ENCODE measurements around the gene RET.

DNA sequence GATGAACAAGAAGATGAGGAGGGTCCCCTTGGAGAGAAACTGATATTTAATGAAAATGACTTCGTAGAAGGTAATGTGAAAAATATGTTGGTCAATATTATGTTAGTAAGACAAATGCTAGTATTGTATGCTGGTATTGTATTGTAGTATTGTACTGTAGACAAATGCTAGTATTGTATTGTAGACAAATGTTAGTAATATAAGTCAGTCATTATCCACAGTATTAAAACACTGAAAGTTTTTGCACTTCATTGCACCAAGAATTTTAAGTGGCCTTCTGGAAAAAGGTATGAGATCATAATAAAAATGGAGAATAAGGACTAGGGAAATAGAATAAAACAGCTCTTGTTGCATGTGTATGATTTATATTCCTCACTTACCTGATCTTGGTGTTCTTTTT is 78.9 kb downstream of the RET start:
- TF ChIP-seq, protein P1, sequence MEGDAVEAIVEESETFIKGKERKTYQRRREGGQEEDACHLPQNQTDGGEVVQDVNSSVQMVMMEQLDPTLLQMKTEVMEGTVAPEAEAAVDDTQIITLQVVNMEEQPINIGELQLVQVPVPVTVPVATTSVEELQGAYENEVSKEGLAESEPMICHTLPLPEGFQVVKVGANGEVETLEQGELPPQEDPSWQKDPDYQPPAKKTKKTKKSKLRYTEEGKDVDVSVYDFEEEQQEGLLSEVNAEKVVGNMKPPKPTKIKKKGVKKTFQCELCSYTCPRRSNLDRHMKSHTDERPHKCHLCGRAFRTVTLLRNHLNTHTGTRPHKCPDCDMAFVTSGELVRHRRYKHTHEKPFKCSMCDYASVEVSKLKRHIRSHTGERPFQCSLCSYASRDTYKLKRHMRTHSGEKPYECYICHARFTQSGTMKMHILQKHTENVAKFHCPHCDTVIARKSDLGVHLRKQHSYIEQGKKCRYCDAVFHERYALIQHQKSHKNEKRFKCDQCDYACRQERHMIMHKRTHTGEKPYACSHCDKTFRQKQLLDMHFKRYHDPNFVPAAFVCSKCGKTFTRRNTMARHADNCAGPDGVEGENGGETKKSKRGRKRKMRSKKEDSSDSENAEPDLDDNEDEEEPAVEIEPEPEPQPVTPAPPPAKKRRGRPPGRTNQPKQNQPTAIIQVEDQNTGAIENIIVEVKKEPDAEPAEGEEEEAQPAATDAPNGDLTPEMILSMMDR (IDR thresholded peaks at IDR 0.05): no peak
- TF ChIP-seq POLR2A (IDR thresholded peaks at IDR 0.05): no peak

All from thyroid gland (tissue), 4 donors.